OCI-M1 (cell line): ENCODE measurements around the gene GTPBP6.

Experiments used
- DNase-seq: peaks from one replicate; lab custom pipeline; 2025; lab: John Stamatoyannopoulos, UW

Gene GTPBP6, protein sequence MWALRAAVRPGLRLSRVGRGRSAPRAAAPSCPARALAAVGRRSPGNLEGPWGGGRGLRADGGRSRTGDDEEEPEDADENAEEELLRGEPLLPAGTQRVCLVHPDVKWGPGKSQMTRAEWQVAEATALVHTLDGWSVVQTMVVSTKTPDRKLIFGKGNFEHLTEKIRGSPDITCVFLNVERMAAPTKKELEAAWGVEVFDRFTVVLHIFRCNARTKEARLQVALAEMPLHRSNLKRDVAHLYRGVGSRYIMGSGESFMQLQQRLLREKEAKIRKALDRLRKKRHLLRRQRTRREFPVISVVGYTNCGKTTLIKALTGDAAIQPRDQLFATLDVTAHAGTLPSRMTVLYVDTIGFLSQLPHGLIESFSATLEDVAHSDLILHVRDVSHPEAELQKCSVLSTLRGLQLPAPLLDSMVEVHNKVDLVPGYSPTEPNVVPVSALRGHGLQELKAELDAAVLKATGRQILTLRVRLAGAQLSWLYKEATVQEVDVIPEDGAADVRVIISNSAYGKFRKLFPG

DNA sequence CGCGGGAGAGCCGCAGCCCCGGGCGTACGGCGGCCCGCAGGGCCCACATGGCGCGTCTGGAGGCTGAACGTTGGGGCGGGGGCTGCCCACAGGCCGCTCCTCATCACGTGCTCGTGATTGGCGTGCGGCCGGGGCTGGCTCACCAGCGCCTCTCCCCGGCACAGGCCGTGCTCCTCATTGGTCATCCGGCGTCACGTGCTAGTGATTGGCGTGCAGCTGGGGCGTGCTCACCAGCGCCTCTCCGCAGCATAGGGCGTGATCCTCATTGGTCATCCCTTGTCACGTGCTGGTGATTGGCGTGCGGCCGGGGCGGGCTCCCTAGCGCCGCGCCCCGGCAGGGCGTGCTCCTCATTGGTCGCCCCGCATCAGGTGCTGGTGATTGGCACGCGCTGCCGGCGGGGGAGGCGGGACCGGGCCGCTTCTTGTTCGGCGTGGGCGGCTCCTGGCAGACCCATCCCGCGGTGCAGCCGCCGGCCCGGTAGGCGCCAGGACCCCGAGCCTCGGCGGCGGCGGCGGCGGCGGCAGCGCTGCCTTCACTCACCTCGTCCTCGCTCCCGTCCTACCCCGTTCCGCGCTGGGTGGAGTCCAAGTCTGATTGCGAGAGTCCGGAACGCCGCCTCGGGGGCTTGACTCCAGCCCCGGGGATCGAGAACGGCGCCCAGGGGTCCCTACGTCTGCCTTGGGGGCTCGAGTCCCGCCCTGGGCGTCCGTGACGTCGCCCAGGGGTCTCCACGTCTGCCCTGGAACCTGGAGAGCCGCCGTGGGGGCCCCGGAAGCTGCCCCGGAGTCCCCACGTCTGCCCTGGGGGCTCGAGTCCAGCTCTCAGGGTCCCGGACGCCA is at the start of gene GTPBP6:
Gene GTPBP6, minus strand, starts transcription at position 58 of the 840 bp plus-strand sequence. Its CDS starts 9 bp downstream, at position 49.
- DNase-seq: no peak

DNA sequence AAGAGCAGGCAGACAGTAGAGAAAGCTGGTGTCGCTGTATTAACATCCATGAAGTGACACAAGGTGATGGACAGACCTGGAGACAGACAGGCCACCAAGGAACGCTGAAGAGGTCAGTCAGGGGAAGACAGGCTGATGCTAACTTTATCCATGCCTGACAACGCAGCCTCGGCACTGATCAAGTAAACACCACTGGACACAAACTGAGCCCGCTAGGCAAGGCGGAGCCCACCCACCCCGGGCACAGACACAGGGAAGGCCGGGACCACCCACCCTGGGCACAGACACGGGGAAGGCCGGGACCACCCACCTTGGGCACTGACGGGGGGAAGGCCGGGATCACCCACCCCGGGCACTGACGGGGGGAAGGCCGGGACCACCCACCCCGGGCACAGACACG is 49.3 kb upstream of the GTPBP6 start:
- DNase-seq: no peak

DNA sequence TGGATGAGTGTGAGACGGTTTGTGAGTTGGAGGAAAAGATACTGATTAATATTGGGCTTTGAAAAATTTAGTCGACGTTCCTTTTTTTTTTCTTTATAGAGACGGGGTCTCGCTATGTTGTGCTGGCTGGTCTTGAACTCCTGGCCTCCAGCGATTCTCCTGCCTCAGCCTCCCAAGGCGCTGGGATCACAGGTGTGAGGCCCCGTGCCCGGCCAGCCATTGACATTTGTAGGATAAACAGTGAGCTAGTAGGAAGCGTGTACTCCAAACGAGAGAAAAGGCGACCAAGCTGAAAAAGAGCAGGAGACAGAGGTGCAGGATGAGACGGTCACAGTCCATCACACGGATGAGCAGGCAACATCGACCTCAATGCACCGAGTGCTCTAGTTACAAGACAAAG is 48.8 kb upstream of the GTPBP6 start:
- no peak for DNase-seq

DNA sequence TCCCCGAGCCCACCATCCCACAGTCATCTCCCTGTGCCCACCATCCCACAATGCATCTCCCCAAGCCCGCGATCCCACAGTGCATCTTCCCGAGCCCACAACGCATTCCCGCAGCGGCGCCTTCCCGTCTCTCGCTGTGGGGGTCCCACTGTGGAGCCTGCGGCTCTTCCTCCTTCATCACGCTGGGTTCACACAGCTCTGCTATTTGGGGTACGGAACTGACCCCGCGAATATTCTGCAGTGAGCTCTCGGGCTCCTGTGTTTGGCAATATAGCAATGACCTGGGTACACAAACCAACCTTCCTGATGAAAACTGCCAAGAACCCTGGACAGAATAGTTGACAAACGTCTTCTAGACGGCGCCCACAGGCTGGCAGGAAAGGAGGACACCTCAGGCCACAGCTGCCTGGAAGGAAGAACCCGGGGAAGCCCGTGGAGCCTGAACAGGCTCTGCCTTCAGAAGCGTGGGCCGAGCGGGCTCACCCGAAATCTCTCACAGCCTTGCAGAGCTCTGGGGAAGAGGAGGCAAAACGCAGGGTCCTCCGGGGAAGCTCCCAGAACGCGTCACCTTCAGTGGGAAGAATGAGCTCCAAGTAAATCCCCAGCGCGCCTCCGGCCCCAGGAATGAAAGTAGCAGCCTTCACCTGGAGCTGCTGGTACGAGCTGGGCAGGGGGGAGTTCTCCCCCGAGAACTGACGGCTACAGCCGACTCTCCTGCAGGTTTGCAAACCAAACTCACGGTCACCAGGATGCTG is 45.2 kb upstream of the GTPBP6 start:
- DNase-seq: no peak

DNA sequence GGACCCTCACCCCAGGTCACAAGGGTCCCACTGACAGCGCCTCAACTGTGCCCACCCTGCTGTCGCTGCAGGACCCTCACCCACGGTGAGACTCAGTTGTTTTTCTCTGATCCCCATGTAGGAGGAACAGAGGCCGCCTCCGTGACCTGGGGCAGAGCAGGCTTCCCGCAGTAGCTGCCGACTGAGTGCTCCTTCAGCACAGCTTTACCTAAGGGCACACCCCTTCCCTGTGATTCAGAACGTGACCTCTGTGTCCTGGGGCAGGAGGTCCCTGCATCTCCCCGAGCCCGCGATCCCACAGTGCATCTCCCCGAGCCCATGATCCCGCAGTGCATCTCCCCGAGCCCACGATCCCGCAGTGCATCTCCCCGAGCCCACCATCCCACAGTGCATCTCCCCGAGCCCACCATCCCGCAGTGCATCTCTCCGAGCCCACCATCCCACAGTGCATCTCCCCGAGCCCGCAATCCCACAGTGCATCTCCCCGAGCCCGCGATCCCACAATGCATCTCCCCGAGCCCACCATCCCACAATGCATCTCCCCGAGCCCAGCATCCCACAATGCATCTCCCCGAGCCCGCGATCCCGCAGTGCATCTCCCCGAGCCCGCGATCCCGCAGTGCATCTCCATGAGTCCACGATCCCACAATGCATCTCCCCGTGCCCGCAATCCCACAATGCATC is 44.5 kb upstream of the GTPBP6 start:
- no peak for DNase-seq

DNA sequence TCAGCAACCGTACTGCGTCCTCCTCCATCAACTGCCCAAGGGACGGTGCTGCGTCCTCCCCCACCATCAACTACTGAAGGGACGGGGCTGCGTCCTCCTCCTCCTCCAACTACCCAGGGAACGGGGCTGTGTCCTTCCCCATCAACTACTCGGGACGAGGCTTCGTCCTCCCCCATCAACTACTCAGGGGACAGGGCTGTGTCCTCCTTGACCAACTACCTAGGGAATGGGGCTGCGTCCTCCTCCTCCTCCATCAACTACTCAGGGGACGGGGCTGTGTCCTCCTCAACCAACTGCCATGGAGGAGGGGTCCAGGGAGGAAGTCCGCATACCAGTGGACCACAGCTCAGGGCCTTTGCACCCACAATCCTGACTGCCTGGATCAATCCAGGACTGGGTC is 43.8 kb upstream of the GTPBP6 start:
- DNase-seq: no peak

DNA sequence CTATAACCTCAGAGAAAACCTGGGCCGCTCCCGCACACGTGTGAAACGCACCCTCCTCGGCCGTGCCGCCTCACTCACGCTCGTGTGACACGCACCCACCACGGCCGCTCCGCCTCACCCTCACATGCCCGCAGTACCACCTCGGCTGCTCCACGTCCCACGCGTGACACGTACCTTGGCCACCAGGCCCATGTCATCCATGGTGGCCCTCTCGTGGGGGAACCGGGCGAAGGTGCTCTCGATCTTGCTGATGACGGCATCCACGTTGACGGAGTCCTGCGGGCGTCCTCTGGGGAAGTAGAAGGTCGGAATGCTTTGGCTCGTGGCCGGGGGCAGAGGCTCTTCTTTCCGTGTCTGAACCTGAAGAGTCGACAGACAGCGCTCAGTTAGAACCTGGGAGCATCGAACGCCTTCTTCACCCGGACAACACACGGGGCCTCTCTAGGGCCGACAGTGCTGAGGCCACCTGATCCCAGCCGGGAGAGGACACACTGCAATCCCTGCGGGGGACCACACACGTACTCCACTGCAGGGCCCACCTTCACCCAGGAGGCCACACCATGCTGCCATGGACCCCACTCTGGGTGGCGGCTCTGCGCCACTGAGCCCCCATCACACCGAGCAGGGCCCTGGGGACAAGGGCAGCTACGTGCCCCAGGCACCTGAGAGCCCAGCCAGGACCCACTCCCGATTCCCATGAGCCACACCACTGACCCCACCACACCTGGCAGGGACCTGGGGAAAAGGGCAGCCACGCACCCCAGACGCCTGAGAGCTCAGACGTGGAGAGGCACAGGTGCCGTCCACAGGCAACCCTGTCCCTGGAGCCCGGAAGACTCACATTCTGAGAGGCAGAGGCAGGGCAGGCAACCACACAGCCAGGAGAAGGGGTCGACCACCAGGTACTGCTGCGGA is 42.9 kb upstream of the GTPBP6 start:
- no peak for DNase-seq

DNA sequence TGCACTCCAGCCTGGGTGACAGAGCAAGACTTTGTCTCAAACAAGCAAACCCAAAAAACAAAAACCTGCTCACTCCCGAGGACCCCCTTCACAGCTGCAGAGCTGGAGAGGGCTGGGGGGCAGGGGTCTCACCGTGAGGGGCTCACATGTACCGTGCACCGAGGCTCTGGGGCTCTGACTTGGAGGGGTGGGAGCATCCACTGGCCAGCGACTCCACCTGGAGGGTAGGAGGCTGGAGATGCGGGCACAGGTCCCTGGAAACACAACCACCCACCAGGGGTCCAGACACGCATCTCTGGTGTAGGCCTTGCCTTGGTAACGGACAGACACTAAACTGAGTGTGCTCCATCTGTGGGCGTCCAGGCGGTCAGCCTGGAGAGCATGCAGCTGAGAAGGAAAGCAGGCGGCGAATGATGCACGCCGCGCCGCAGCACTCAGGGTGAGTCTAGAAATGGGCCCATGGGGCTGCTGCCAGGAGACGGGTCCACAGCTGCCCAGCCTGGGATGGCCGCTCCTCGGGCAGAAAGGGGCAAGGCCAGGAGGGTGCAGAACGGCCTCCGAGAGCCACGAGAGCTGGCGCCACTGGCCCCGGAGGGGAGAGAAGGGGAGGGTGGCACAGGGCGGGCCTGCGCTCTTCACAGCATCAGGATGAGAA is 42.0 kb upstream of the GTPBP6 start:
- DNase-seq: no peak

DNA sequence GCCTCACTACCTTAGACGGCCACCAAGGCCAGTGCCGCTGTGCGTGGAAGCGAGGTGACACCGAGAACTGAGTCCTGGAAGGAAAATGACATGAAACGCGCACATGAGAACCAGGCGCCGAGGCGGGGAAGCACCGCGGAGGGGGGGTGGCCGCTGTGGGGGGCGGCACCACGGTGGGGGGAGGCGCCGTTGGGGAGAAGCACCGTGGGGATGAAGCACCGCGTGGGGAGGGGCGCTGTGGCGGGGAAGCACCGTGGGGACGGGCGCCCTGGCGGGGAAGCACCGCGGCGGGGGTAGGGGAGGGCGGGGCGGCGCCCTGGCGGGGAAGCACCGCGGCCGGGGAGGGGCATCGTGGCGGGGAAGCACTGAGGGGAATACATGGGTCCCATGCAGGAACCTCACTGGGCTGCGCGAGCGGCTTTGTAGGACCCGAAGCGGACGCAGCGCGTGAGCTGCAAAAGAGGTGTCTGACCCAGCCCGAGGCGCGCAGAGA is 40.1 kb upstream of the GTPBP6 start:
- DNase-seq: no peak

DNA sequence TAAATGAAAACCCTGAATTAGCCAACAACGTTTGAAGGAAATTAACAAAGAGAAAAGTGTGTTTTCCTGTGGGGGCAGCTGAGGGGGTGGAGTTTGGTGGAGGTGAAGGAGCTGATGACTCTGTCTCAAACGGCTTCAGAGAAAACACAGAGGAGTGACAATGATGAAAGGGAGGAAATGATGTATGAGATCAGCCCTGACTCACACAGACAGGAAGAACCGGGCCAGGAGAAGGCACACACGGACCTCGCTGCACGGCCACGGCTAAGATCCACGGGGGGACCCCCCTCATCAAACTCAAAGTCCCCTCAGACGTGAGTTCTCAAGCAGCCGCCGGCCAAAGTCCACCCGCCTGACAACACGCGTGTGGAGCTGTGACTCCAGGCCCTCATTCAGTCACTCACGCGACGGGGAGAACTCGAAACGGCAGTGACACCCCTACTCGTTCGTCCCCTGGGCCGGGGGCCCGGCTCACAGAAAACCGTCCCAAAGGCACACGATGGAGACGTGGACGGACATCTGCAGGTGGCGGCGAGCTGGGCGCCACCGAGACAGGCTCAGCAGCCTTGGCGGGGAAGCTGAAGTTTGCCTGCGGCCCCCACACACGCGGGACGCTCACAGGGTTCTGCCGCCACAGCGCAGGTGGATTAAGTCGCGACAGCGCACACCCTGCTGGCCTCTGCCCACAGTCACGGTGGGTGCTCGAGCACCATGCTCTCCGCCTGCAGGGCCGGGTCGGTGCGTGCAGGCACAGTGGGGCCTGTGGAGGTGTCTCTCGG is 39.3 kb upstream of the GTPBP6 start:
- DNase-seq: no peak

DNA sequence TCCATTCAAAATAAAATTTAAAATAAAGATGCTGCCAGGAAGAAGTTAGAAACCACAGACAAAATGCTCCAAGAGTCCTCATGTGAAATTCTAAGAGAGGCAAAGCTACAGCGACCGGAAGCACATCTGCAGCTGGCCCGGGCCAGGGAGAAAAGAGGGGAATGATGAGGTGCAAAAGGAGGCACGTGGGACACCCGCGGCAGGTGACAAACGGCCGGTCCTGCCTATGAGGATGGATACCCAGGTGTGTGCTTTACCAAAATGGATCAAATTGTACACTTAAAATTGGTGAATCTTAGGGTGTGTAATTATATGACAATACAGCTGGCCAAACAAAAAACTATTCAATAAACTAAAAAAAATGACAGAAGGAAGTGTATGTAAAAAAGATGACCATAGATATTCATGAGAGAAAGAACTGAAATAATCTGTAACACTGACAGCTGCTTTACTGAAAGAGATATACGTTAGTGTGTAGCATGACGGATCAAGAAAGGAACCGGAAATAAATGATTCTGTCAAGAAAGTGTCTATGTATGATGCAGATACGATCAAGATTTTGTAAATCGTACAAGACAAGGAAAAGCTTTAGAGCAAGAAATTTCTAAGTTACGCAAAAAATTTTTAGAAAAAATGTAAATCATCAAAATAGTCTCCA is 38.6 kb upstream of the GTPBP6 start:
- DNase-seq: no peak

DNA sequence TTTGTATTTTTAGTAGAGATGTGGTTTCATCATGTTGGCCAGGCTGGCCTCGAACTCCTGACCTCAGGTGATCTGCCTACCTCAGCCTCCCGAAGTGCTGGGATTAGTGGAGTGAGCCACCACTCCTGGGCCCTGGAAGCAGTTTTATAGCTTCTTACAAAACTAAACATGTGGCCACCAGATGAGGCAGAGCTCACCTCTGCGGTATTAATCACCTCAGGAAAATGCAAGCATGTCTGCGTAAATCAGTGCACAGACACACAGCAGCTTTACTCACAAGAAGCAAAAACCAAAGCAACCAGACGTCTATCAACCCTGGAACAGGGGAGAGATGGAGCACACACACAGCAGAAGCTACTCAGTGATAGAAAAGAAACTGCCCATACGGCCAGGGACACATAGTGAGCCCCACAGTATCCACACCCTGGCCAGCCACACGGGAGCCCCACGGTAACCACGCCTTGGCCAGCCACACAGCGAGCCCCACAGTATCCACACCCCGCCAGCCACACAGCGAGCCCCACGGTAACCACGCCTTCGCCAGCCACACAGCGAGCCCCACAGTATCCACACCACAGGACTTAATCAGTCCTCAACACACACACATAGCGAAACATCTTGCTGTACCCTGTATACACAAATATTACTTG is 37.9 kb upstream of the GTPBP6 start:
- no peak for DNase-seq

DNA sequence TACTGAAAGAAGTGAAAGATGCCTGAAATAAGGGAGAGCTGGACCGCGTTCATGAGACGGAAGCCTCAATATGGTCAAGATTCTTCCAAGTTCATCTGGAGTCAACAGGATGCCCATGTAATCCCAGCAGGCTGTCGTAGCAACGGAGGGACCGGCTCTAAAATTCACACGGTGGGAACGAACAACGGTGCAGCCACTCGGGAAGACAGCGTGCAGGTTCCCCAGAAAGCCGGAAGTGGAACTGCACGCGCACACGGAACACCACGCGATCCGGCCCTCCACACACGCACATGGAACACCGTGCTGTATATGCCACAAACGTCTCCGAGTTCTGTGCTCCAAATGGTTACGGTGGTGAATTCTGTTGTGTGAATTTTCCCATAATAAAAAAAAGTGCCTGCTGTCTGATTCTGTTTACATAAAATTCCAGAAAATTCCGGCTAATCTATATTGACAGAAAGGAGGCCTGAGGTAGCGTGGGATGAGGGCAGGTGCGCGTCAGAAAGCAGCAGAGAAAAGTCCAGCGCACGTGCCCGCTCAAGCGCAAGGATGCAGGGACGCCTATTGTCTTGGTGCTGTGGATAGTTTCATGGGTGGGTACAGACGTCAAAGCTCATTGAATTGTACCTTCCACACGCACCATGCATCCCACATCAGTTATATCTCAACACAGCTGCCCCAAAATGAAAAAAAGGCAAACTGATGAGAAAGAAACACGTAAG is 36.9 kb upstream of the GTPBP6 start:
- DNase-seq: no peak

DNA sequence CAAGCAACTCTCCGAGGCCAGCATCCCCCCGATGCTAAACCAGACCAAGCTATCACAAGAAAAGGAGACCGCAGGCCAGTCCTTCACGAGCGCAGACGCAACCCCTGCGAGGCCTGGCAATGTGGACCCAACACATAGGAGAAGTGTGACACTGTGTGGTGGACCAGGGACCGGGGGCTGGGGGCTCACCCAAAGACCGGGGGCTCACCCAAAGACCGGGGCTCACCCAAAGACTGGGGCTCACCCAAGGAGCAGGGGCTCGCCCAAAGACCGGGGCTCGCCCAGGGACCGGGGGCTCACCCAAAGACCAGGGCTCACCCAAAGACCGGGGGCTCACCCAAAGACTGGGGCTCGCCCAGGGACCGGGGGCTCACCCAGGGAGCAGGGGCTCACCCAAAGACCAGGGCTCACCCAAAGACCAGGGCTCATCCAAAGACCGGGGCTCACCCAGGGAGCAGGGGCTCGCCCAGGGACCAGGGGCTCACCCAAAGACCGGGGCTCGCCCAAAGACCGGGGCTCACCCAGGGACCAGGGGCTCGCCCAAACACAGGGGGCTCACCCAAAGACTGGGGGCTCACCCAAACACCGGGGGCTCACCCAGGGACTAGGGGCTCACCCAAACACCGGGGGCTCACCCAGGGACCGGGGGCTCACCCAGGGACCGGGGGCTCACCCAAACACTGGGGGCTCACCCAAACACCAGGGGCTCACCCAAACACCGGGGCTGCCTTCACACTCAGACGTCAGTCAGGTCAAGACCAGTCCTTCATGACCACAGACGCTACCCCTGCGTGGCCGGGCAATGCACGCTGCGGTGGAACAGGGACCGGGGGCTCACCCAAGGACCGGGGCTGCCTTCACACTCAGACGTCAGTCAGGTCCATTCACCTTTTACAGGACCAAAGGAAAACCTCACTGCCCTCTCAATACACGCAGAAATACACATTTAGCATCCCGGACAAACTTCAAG is 35.3 kb upstream of the GTPBP6 start:
- no peak for DNase-seq

DNA sequence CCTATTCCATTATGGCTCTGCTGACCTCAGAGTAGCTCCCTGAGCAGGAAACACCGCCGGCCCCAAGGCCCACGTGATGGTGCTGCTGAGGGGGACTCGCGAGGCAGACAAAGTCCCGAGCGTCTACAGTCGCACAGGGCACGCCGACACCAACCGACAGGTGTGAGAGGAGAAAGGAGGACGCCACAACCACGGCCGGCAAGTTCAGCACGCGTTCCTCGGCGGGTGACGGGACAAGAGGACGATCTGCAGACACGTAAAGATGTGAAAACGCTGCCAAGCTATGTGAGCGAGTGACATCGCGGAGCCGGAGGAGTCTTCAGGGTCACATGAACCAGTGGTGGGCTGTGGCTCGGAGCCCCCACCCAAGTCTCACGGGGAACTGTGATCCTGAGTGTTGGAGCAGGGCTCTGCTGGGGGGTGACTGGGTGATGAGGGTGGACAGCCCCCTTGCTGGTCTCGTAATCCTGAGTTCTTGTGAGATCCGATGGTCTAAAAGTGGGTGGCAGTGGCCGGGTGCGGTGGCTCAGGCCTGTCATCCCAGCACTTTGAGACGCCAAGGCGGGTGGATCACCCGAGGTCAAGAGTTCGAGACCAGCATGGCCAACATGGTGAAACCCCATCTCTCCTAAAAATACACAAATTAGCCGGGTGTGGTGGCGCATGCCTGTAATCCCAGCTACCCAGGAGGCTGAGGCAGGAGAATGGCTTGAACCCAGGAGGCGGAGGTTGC is 34.2 kb upstream of the GTPBP6 start:
- DNase-seq: no peak
